GM19397 (cell line): ENCODE results near the gene OR13F1.
"Not testable (repeated sequence)": the region's sequence is repeated elsewhere in the genome, so short reads cannot be mapped to it uniquely, and the experiment has no call there.

ENCODE experiments used
- ATAC-seq: cut with Tn5 transposase; IDR thresholded peaks from one replicate; pipeline ENCODE4 v1.9.1; 2021; ENCODE audit warnings: mild to moderate bottlenecking, moderate library complexity; ENCODE audit not compliant: unreplicated experiment

The OR13F1 gene, protein sequence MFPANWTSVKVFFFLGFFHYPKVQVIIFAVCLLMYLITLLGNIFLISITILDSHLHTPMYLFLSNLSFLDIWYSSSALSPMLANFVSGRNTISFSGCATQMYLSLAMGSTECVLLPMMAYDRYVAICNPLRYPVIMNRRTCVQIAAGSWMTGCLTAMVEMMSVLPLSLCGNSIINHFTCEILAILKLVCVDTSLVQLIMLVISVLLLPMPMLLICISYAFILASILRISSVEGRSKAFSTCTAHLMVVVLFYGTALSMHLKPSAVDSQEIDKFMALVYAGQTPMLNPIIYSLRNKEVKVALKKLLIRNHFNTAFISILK

DNA sequence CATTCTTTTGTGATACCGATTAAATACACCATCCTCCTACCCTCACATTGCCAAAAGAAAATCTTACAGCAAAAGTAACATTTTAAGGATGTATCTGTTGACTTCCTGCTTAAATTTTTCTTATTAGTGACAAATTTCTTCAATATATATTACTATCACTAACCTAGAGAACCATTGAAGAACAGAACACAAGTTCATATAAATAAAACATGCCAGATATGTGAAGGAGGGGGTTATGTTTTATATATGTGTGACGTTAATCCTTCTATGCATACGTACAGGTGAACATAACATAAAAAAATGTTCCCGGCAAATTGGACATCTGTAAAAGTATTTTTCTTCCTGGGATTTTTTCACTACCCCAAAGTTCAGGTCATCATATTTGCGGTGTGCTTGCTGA, at the start of gene OR13F1:
TSS of gene OR13F1 (plus strand) at position 301 of the 400 bp plus-strand sequence. CDS start at position 301, 0 bp downstream.
- ATAC-seq, result no peak

DNA sequence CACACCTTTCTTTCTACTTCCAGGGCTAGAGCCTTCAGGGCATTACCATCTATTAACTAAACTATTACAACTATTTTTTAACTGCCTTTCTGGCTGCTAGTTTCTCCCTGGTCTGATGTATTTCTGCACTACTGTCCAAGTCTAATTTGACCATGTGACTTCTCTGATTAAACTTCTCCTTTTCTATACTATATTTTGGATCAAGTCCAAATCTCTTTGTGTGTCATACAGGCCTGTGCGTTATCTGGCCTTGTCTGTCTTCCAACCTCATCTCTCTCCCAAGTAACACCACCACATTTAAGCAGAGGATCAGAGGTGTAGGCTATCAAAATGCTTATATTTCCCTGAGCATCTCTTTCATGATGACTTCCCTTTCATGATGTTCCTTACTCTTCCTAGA, 47.2 kb upstream of the OR13F1 start:
- no peak for ATAC-seq

DNA sequence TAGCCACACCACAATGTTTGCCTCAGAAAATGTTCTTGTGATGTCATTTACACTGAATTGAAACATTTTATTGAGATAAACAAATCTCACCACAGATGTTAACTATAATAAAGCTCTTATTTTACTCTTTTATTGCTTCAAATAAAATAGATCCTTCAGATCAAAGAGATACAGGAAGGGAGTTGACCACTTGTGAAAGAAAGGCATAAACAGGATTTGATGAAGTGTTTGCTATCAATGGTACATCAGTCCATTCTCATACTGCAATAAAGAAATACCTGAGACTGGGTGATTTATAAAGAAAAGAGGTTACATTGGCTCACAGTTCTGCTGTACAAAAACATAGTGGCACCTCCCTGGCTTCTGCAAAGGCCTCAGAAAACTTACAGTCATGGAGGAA, 40.2 kb upstream of the OR13F1 start:
- ATAC-seq, result no peak

DNA sequence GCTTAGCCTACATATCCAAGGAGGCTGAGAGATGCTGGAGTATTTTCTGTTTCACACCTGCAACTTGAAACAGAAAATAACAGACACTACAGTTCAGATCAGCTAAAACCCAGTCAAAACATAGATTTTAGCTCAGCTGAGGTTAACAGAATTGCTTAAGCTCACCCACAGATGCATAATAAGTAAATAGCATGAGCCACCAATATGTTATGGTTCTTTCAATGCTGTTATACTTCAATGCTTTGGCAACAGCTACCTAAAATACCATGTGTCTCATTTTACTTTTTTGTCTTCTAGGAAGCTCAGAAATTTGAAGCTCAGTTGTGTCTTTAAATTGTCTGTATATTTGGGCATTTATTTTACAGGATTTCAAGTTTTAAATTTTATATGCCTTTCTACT, 35.8 kb upstream of the OR13F1 start:
- no peak for ATAC-seq

DNA sequence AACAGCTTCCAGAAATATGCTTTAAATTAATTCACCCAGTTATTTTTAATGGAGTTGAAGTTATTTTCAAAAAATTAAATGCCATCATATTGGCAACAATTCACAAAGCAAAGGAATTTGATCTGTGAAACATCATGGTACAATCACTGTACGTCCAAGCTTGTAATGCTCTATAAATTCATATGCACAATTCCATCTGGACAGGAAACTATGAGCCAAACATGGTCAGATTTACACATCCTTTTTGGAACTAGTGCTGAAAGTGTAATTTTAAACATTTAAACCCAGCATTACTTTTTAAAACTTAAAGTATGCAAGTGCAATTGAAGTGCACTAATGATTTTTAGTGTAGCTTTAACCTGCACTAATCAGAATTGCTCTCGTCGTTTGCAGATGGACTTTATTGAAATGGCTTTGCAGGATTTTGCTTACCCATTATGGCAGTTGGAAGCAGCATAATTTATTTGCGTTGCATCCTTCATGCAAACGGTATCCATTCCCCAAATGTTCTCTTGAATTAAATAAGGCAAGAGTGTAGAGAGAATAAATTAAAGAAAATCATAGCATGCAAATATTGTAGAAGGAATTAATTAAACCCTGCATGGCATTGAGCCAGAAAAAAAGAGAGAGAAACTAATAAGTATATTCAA, 21.0 kb upstream of the OR13F1 start:
- ATAC-seq, result no peak

DNA sequence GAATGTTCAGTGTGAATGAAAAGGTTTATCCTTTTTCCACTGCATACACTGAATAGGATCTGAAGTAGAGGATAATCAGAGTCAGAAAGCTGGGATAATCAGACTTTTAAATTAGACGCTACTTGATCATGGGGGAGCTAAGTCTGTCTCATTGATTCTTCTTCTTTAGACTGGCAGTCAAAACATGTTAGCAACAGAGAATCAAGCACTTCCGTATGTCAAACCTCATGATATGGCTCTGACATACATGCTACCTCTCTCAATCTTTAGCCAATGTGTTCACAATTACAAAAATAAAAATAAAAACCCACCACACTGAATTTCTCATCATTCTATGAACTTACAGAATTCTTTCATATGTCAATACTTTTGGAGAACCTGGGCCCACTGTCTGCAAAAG, 19.0 kb upstream of the OR13F1 start:
- no peak for ATAC-seq

DNA sequence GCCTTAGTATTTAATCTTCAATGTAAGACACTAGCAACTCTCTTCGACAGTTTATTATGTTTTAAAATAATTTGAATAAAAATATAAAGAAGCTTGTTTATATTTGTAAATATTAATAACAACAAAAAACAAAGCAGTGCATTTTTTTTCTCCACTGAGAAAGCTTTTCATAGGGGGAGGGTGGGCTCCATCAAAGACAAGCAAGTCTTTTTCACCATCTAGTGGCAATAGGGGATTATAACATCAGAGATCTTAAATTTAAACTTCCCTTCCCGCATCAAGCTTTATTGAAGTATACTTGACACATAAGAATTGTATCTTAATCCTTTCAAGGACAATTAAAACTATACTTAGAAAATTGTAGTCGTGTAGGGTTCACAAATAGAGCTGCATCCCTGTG, 9.3 kb upstream of the OR13F1 start:
- ATAC-seq, result no peak

DNA sequence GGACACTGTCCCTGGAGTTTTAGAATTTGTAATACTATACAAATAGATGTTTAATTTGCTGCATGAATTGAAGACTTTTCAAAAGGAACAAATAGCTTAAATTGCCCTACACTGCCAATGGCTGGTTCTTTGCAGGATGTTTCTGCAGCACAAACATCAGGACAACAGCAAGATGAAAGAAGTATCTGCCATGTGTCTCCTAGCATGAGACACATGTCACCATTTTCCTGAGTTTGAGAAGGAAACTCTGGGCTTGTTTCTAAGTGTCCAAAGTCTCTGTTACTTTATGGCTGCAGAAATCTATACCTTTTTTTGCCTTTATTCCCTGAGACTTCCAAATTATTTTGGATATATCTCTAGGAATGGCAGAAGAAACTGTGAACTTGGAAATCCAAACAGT, 623 bp upstream of the OR13F1 start:
- no peak for ATAC-seq

DNA sequence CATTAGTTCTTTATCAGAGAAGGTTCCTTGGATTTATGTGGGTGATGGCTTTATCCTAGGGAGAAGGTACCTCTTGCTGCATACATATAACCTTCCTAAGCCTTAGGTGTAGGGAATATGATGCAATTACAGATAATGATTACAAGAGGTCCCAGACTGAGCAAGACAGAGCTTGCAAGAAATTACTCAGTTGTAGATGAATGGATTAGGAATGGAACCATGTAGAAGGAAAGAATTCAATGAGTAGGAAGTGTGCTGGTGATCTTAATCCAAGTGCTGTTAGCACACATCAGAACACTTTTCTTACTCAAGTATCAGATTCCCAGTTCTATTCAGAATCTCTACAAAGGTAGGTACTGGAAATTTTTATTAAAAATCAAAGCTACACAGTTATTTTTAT, 2.5 kb downstream of the OR13F1 start:
- ATAC-seq, result no peak

DNA sequence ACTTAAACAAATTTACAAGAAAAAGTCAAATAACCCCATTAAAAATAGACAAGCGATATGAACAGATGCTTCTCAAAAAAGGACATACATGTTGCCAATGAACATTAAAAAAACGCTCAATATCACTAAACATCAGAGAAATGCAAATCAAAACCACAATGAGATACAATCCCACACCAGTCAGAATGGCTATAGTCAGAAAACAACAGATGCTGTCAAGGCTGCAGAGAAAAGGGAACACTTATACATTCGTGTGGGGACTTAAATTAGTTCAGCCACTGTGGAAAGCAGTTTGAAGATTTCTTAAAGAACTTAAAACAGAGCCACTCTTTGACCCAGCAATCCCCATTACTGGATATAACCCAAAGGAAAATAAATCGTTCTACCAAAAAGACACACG, 10.8 kb downstream of the OR13F1 start:
- no peak for ATAC-seq

DNA sequence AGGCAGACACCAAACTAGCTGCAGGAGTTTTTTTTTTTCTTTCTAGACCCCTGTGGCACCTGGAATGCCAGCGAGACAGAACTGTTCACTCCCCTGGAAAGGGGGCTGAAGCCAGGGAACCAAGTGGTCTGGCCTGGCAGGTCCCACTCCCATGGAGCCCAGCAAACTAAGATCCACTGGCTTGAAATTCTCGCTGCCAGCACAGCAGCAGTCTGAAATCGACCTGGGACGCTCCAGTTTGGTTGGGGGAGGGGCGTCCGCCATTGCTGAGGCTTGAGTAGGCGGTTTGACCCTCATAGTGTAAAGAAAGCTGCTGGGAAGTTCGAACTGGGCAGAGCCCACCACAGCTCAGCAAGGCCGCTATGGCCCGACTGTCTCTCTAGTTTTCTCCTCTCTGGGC, 16.2 kb downstream of the OR13F1 start:
- ATAC-seq, result not testable (repeated sequence)

DNA sequence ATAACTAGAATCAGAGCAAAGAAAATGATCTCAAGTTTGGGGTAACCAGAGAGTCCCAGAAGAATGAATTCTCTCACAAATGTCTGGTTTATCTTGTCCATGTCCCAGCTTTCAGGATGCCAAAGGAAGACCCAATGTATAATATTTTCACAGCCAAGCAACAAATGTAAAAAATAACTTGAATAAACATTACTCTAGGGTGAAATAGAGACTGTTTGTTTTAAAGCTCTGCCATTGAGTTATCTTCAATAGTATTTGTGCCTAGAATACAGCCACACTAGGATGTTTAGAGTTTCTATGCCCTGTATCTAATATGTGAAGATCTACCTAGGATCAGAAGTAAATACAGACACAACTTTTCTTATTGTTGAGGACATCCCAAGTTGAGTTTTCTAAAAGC, 23.0 kb downstream of the OR13F1 start, which contains the start of gene OR13C4:
TSS of gene OR13C4 (minus strand) at position 101 of the 400 bp plus-strand sequence. CDS start at position 101, 0 bp downstream.
- ATAC-seq, result no peak

DNA sequence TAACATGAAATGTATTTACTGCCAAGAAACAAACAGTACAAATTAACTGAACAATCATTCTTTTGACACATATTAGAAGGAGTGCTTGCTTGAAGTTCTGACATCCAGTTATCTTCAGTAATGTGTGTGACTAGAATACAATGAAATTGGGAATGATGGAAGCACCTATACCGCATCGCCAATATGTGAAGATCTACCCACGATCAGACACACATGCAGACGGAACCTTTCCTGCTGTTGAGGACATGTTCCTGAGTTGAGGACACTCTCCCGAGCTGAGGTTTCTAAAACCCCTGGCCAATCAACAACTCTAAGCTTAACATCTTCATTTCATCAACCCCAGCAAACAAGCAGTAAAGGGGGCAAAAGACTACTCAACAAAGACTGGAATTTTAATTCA, 32.7 kb downstream of the OR13F1 start, which contains the start of gene OR13C3:
TSS of gene OR13C3 (minus strand) at position 101 of the 400 bp plus-strand sequence. CDS start 133 bp downstream, outside the sequence.
- ATAC-seq, result no peak

DNA sequence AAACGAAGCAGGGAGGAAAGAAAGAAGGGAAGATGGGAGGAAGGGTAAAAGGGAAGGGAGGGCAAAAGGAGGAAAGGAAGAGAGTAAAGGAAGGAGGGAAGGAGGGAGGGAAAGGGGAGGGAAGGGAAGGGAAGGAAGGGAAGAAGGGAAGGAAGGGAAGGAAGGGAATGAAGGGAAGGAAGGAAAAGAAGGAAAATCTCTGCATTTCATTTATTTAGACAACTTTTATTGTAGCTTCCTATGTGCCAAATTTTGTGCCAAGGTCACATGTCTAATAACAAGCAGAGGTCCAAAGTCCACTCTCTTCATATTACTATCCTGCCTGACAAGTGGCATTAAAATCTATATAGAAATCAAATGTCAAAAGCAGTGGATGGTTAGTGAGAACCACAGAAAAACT, 35.2 kb downstream of the OR13F1 start:
- no peak for ATAC-seq

DNA sequence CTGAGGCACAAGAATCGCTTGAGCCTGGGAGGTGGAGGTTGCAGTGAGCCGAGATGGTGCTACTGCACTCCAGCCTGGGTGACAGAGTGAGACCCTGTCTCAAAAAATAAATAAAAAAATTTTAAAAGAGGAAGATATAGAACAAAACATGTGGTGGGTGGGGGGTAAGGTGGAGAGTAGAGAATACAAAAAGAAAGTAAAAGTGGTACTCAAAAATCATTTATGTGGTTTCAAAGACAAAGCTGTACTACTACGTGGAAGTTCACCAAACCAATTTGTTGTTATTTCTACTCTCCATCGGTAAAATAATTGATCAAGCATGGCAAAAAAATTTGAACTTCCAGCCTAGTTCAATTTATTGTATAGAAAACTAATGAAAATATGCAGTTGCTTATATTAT, 40.6 kb downstream of the OR13F1 start:
- no peak for ATAC-seq

DNA sequence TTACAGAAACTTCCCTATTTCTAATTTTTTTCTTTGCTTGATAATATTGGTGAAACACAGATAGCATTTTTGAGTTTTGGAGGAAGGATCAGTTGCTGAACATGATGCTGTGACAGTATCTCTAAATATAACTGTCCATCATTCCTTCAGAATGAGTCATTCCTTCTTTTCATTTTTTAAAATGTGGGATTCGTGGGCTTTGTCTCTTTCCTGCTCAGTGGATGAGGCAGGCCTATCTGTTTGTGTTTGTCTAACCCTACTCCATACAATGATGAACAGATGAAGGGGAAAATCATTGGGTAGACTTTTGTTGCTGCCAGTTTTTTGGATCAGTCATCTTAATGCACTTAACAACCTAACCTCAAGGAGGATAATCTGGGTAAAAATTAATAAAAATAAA, 49.2 kb downstream of the OR13F1 start:
- ATAC-seq, result no peak
